GM04503 (cell line): ENCODE results near the gene SAMD11.
"Not testable (repeated sequence)": the region's sequence is repeated elsewhere in the genome, so short reads cannot be mapped to it uniquely, and the experiment has no call there.

Experiments
- DNase-seq: peaks from one replicate; pipeline ENCODE4 v3.0.0-alpha.2; 2012; ENCODE audit warnings: low read depth

SAMD11 gene

DNA sequence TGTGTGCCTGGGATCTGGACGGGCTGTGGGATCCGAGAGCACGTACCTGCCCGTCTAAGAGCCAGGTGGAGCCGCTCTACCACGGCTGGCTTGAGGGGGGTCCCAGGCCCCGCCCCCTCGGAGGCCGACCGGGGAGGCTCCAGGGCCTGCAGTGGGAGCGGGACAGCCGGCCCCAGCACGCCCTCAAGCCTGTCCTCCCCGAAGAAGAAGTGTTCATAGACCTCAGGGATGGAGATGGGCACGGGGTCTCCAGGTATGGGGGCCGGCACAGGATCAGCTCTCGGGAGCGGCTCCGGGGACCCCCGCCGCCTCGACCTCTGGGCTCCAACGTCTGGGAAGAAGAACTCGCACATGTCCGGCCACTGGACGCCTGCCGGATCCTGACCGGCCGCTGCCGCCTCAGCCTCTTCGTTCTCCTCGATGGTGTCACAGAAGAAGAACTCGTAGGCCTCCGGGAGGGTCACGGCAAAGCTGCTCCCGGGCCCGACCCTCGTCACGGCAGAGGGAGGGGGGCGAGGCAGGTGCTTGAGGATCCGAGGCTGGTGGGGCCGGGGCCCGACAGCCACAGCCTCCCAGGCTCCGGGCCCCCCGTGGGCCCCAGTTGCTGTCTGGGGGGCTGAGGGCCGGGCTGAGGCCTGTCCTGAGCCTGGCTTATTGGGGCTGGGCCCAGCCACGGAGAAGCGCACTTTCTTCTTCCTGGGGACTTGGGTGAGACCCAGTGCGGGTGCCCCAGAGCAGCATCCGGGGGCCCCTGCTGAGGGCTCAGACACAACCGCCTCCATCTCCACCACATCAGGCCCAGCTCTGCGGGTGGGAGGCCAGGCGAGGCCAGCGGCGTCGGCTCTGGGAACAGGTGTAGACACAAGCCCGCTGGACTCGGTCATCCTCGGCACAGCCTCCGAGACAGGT lies 55.4 kb downstream of the SAMD11 start:
- DNase-seq = no peak

- no peak for DNase-seq
Observed at GRCh38 chr1:979744-980072, 56.0 kb downstream of the SAMD11 start.

DNA sequence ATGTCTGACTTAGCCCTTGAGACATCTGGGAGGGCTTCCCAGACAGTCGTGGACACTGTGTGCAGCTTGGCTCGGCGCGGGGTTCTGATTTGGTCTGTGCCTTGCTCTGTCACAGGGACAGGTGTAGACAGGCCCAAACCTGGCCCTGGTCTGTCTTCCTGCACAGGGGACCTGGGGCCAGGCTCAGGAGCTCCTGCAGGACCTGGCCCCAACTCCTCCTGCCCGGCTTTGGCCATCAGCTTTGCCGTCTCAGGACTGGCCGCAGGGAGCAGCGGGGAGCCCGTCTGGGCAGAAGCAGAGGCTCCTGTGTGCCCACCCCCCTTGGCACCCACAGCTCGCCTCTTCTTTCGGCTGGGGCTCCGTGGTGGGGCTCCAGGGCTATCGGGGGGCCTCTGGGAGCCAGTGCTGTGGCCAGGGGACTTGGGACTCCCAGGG lies 56.4 kb downstream of the SAMD11 start:
- no peak for DNase-seq

- no peak for DNase-seq
Observed at GRCh38 chr1:980602-981395, 57.1 kb downstream of the SAMD11 start.

DNA sequence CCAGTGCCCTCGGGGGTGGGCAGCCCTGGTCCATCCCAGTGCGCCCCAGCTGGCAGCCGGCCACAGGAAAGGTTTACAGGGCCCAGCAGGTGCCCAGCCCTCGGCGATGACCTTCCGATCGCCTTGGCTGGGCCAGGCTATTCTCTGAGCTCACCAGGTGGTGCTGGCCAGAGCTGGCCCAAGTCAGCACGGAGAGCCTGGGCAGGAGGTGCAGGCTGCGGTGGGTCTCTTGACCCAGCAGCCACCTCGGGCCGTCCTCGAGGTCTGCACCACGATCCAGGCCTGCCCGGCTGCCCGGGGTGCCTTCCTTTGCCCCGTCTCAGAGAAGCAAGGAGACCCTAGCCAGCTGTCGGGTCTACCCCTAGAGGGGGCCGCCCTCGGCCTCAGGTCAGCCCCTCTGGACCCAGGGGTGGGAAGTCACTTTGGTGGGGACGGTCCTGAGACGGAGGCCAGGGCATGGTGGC lies 57.8 kb downstream of the SAMD11 start:
- no peak for DNase-seq

- no peak for DNase-seq
Observed at GRCh38 chr1:981955-982558, 58.3 kb downstream of the SAMD11 start, which contains the start of gene PERM1. Gene PERM1, minus strand, starts transcription at chr1:982093. Its CDS starts 1,064 bp downstream, at chr1:981029.

DNA sequence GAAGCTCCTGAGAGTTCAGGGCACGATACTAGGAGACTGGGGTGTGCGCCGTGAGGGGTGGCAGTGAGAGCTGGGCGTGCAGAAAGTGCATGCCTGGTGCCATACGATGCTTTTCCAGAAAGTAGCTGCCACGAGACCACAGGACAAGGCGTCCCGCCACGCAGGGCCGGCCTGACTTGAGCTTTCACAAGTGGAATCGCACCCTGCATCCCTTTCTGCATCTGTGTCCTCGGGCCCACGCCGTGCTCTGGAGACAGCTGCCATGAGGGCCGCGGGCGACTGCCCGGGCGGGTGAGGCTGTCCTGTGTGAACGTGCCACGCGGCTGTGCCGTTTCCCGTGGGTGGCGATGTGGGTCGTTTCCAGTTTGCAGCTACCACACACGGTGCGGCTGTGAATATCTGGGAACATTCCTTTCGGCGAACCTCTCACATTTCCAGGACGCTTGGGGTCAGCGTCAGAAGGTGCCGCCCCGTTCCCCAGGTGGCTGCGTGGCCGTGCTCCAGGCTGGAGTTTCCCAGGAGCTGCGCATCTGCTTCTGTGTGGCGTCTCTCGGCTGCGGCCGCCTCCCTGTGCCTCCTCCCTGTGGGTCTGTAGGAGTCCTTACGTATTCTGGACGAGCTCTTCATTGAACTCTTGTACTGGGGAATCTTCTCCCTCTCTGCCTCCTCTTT lies 59.2 kb downstream of the SAMD11 start:
- no peak for DNase-seq

DNA sequence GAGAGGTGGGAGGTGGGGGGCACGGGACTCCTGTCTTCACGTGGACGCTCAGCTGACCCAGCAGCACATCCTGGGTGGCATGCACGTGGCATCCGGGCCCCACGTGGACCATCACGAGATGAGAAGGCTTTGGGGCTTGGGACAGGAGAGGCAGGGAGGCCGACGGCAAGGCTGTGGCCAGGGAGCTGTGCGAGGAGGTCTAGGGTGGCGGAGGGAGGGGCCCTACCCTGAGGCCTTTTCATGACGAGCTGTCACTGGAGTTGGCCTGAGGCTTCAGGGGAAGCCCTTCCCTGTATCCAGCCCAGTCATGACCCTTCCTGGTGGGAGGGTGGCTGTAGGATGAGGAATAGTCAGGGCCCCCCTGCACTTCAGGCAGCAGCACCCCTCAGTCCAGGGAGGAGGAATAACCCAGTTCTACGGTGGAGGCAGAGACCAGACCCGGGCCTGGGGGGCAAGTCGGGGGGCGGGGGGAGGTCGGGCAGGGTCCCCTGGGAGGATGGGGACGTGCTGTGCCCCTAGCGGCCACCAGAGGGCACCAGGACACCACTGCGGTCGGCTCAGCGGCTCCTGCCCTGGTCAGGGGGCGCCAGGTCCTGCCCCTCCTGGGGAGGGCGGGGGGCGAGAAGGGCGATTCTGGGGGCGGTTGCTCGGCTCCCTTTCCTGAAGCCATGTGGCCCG lies 60.2 kb downstream of the SAMD11 start:
- DNase-seq = no peak

DNA sequence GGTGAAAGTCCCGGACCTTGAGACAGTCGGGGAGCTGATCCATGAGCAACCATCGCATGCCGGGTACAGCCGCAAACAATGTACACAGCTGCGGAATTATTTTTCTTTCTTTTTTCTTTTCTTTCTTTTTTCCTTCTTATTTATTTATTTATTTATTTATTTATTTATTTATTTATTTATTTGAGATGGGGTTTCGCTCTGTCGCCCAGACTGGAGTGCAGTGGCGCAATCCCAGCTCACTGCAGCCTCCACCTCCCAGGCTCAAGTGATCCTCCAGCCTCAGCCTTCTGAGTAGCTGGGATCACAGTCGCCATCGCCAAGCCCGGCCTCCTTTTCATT lies 60.7 kb downstream of the SAMD11 start:
- DNase-seq = no peak

- no peak for DNase-seq
Observed at GRCh38 chr1:985126-985525, 61.4 kb downstream of the SAMD11 start.

DNA sequence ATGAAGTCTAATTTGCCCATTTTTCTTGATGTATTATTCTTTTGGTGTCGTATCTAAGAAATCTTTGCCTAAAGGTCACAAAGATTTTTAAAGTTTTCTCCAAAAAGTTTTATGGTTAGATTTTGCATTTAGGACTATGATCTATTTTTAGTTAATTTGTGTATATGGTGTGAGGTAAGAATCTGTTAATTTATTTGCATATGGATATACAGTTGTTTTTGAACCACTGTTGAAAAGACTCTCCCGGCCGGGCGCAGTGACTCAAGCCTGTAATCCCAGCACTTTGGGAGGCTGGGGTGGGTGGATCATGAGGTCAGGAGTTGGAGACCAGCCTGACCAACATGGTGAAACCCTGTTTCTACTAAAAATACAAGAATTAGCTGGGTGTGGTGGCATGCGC lies 64.3 kb downstream of the SAMD11 start:
- not testable (repeated sequence) for DNase-seq

DNA sequence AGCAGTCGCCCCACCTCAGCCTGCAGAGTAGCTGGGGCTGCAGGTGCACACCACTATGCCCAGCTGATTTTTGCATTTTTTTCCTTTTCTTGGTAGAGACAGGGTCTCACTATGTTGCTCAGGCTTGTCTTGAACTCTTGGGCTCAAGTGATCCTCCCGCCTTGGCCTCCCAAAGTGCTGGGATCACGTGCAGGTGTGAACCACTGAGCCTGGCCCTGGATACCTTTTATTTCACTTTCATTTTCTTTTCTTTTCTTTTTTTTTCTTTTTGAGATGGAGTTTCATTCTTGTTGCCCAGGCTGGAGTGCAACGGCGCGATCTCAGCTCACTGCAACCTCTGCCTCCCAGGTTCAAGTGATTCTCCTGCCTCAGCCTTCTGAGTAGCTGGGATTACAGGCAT lies 67.6 kb downstream of the SAMD11 start:
- not testable (repeated sequence) for DNase-seq

DNA sequence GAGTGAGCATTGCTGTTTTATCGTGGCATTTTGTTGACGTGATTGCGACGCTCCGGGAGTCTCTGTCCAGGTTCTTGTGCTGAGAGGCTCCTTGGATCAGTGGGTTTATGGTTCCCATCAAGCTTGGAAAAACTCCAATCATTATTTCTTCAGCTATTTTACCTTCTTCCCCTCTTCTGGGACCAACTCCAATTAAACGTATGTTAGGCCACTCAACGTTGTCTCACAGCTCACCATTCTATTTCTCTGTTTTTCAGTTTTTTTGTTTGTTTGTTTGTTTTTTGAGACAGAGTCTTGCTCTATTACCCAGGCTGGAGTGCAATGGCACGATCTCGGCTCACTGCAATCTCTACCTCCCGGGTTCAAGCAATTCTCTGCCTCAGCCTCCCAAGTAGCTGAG lies 68.2 kb downstream of the SAMD11 start:
- no peak for DNase-seq

DNA sequence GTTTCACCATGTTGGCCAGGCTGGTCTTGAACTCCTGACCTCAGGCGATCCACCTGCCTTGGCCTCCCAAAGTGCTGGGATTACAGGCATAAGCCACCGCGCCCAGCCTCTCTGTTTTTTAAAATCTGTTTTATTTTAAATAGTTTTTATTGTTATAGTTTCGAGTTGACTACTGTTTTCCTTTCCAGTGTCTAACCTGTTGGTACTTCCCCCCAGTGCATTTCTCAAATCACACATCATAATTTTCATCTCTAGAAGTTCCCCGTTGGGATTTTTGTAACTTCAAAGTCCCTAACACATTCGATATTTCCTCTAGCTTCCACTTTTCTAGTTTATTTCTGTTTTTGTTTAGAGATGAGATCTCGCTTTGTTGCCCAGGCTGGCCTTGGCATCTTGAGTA lies 68.6 kb downstream of the SAMD11 start:
- no peak for DNase-seq

GRCh38 chr1:993379-993995 lies 69.8 kb downstream of the SAMD11 start:
- no peak for DNase-seq
